BJ (cell line): ENCODE data around the gene BRMS1L. TPM values are rescaled to one million over a fixed set of nuclear protein-coding genes. Genes with fewer than 3 reads are reported as not detected.
A peak's percentile ranks its signal among the peaks of the same experiment; 100 is the strongest.
"Not testable (repeated sequence)": the region's sequence is repeated elsewhere in the genome, so short reads cannot be mapped to it uniquely, and the experiment has no call there.

ENCODE experiments used
- CTCF ChIA-PET: fragments of 350-600 bp; formaldehyde crosslinking; extraction: SDS; loops from one replicate; lab custom pipeline; 2021; ENCODE audit warnings: antibody characterized with exemption, inconsistent platforms; lab: Yijun Ruan, JAX
- POLR2A ChIA-PET: fragments of 300-600 bp; sonication (Branson Sonifier 250); formaldehyde crosslinking; extraction: SDS; loops from one replicate; lab custom pipeline; 2021; ENCODE audit warnings: antibody characterized with exemption; lab: Charles Lee
- DNase-seq: peaks from one replicate; pipeline ENCODE4 v3.0.0-alpha.2; 2011; ENCODE audit warnings: low read depth
- H3K27me3 ChIP-seq: 2 replicates; pipeline ENCODE4 v1.6.0; 2011; ENCODE audit warnings: low read length; ENCODE audit not compliant: control insufficient read depth, insufficient read depth
- H3K36me3 ChIP-seq: 2 replicates; pipeline ENCODE4 v1.5.1; 2011; ENCODE audit warnings: low read length; ENCODE audit not compliant: control insufficient read depth, insufficient read depth
- H3K4me3 ChIP-seq: 2 replicates; pipeline ENCODE4 v1.5.1; 2011; ENCODE audit warnings: low read depth, mild to moderate bottlenecking, control low read depth, low read length
- polyA plus RNA-seq: library from polyadenylated mRNA; depleted of rRNA; stranded (reverse); fragments of >200 nt; gene quantifications from 2 replicates; pipeline ENCODE4 v1.2.3, GENCODE V29; 2011
- TF ChIP-seq, protein P1 (sequence below): IDR thresholded peaks from 2 replicates; pipeline ENCODE4 v1.5.1; 2011; ENCODE audit warnings: low read depth, mild to moderate bottlenecking, control low read depth, inconsistent platforms, low read length, moderate library complexity; ENCODE audit not compliant: insufficient read depth

Gene BRMS1L
- polyA plus RNA-seq, 1 experiment = 2.5 TPM

DNA sequence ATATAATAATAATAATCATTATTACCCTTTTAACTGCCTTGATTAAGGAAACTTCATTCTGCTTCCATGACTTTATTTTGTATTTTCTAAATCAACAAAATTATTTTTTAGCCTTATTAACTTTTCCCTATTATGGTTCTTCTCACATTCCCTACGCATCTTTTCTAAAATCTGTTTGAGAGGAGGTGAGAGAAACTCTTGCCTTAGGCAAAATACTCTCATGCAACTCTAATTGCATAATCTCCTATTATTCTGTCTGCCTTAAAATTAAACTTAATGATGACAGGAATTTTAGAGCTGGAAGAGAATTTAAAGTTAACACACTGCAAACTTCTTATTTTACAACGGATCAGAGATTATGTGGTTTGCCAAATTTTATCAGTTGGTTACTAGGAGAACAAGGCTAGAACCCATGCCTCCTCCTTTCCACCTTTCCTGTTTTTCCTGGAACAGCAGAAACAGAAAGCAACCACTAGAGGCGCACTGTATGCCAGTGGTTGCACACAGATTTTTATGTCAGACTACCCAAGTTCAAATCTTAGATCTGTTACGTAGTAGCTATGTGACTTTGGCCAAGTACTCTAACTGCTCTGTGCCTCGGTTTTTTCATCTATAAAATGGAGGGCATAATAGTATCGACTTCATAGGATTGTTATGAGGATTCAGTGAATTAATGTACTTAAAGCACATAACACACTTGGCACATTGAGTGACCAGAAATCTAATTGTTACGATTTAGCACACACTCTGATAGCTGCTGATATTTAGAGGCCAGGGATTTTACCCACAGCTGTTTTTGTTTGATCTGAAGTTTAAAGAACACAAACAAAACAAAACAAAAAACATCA is 4.3 kb upstream of the BRMS1L start:
- H3K27me3 ChIP-seq = no peaks in the 10 kb centered on the region; the same call in 1 of the 2 replicates
- TF ChIP-seq, protein P1, sequence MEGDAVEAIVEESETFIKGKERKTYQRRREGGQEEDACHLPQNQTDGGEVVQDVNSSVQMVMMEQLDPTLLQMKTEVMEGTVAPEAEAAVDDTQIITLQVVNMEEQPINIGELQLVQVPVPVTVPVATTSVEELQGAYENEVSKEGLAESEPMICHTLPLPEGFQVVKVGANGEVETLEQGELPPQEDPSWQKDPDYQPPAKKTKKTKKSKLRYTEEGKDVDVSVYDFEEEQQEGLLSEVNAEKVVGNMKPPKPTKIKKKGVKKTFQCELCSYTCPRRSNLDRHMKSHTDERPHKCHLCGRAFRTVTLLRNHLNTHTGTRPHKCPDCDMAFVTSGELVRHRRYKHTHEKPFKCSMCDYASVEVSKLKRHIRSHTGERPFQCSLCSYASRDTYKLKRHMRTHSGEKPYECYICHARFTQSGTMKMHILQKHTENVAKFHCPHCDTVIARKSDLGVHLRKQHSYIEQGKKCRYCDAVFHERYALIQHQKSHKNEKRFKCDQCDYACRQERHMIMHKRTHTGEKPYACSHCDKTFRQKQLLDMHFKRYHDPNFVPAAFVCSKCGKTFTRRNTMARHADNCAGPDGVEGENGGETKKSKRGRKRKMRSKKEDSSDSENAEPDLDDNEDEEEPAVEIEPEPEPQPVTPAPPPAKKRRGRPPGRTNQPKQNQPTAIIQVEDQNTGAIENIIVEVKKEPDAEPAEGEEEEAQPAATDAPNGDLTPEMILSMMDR = peak; percentile 92
- no peaks in the 10 kb centered on the region for H3K36me3 ChIP-seq
- H3K4me3 ChIP-seq = no peak overlapping the region
- no peak for DNase-seq
- CTCF ChIA-PET = interaction anchor here (0.6 to 3.4 kb wide), 10 partner anchors 7 to 123 kb away, joined by 3 to 13 read pairs (median 5); partner anchors contain the start of gene RALGAPA1
- POLR2A ChIA-PET = no interaction called here

DNA sequence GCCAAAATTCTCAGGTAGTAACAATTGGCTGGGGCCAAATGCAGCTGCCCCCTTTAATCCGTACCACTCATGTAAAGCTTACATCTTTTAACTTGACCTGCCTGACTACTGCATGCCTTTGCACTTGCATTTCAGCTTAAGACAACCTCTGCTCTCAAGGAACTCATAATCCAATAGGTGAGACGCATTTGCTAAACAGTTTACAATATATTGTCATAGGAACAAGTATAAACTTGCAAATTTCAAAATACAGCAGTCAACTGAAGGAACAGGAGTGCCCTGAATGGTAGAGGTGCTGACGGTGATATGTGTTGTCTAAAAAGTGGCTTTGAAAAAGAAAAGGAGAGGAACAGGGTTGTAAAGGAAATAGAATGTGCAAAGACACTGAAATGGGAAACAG is 3.6 kb upstream of the BRMS1L start:
- CTCF ChIA-PET = interaction anchor here (0.6 to 3.4 kb wide), 9 partner anchors 8 to 1164 kb away, joined by 3 to 13 read pairs (median 5); partner anchors contain the start of gene RALGAPA1
- Histone ChIP-seq H3K27me3 (no peaks in the 10 kb centered on the region), H3K36me3 (no peaks in the 10 kb centered on the region), H3K4me3 (no peak overlapping the region)
- TF ChIP-seq, protein P1 = no peak
- no peak for DNase-seq
- POLR2A ChIA-PET = no interaction called here

DNA sequence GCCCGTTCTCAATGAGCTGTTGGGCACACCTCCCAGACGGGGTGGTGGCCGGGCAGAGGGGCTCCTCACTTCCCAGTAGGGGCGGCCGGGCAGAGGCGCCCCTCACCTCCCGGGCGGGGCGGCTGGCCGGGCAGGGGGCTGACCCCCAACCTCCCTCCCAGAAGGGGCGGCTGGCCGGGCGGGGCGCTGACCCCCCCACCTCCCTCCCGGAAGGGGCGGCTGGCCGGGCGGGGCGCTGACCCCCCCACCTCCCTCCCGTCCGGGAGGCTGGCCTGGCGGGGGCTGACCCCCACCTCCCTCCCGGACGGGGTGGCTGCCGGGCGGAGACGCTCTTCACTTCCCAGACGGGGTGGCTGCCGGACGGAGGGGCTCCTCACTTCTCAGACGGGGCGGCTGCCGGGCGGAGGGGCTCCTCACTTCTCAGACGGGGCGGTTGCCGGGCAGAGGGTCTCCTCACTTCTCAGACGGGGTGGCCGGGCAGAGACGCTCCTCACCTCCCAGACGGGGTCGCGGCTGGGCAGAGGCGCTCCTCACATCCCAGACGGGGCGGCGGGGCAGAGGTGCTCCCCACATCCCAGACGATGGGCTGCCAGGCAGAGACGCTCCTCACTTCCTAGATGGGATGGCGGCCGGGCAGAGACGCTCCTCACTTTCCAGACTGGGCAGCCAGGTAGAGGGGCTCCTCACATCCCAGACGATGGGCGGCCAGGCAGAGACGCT is 1.5 kb upstream of the BRMS1L start:
- H3K4me3 ChIP-seq, CTCF ChIA-PET, POLR2A ChIA-PET, H3K27me3 ChIP-seq, H3K36me3 ChIP-seq, DNase-seq: not testable (repeated sequence)

DNA sequence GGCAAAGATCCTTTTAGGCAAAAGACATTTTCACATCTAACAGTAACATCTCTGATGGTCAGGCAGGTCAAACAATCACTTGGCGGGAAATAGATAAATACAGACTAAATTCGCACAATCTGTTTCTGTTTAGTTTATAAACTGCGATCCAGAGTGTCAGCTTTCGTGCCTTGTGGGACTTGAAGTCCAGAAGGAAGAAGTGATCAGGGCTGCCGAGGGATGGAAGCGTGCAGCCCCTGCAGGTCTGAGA is 245 bp upstream of the BRMS1L start:
- H3K27me3 ChIP-seq = no peaks in the 10 kb centered on the region
- CTCF ChIA-PET = interaction anchor here (0.6 to 1.8 kb wide), 5 partner anchors 8 to 215 kb away, joined by 3 to 9 read pairs (median 7); no protein-coding TSS in a partner anchor
- DNase-seq = no peak
- H3K36me3 ChIP-seq = no peaks in the 10 kb centered on the region
- POLR2A ChIA-PET = interaction anchor here (0.6 to 0.8 kb wide), 2 partner anchors 53 to 780 kb away, joined by 6 to 8 read pairs; partner anchors contain the start of gene FAM177A1
- peak overlapping the region; percentile 94 for H3K4me3 ChIP-seq
- TF ChIP-seq, protein P1 = no peak

DNA sequence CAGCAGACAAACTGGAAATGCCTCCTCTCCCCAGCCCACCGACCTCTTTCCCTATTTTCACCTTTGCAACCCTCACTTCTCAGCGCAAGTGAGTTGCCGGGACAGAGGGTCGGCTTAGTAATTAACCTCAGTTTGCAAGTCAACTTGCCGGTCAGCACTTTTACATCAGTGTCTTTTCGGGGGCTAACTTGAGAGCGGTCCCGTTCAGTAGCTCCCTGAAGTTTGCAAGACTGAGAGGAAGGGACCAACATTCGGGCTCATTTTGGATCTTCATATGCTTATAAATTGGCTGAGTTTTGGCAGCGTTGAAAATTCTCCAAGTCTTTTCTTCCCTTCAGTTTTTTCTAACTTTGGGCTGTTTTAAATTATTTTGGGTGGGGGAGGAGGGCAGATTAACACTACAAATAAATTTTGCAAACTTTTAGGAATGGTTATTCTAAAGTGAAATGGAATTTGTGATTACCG is 846 bp downstream of the BRMS1L start:
- POLR2A ChIA-PET = interaction anchor here (0.7 kb wide), 1 partner anchor 172 kb away, joined by 4 read pairs; no protein-coding TSS in a partner anchor
- TF ChIP-seq, protein P1 = no peak
- no peaks in the 10 kb centered on the region for H3K27me3 ChIP-seq
- no peaks in the 10 kb centered on the region for H3K36me3 ChIP-seq
- H3K4me3 ChIP-seq = peak overlapping the region; percentile 94
- CTCF ChIA-PET = interaction anchor here (1.7 to 1.8 kb wide), 3 partner anchors 9 to 12 kb away, joined by 4 to 9 read pairs (median 7); no protein-coding TSS in a partner anchor
- no peak for DNase-seq
